Endothelial cell (in vitro differentiated cells): ENCODE results near the gene MCTP1. TPM values are rescaled to one million over a fixed set of nuclear protein-coding genes. Genes with fewer than 3 reads are reported as not detected.
"Not testable (repeated sequence)": the region's sequence is repeated elsewhere in the genome, so short reads cannot be mapped to it uniquely, and the experiment has no call there.

Source experiments
- DNase-seq: peaks from one replicate; pipeline ENCODE4 v3.0.0; 2021; ENCODE audit warnings: low spot score
- H3K27ac Mint-ChIP-seq: one replicate; pipeline ENCODE4 v1.8.0; 2021; ENCODE audit warnings: mixed read lengths, inconsistent platforms; ENCODE audit not compliant: unreplicated experiment
- H3K27me3 Mint-ChIP-seq: one replicate; pipeline ENCODE4 v1.8.0; 2021; ENCODE audit warnings: mild to moderate bottlenecking, moderate library complexity, mixed read lengths, inconsistent platforms; ENCODE audit not compliant: unreplicated experiment
- H3K36me3 Mint-ChIP-seq: one replicate; pipeline ENCODE4 v1.8.0; 2021; ENCODE audit warnings: mild to moderate bottlenecking, low read depth, mixed read lengths, inconsistent platforms; ENCODE audit not compliant: unreplicated experiment
- H3K4me1 Mint-ChIP-seq: one replicate; pipeline ENCODE4 v1.8.0; 2021; ENCODE audit warnings: mild to moderate bottlenecking, mixed read lengths, inconsistent platforms; ENCODE audit not compliant: unreplicated experiment
- H3K4me3 Mint-ChIP-seq: one replicate; pipeline ENCODE4 v1.8.0; 2021; ENCODE audit warnings: mild to moderate bottlenecking, mixed read lengths, inconsistent platforms; ENCODE audit not compliant: unreplicated experiment
- H3K9me3 Mint-ChIP-seq: one replicate; pipeline ENCODE4 v1.8.0; 2021; ENCODE audit warnings: mixed read lengths, inconsistent platforms; ENCODE audit not compliant: unreplicated experiment
- CTCF ChIP-seq: fragments of 200-600 bp; sonication (generic); IDR thresholded peaks from one replicate; pipeline ENCODE4 v1.5.0; 2021; ENCODE audit warnings: antibody characterized with exemption; ENCODE audit not compliant: unreplicated experiment
- total RNA-seq: library from RNA; stranded (reverse); fragmentation: NEBNext Ultra II Directional; extraction: Animal tissue kit (Norgen Biotek cat#: 25700); gene quantifications from one replicate; pipeline ENCODE4 v1.2.1, GENCODE V29; 2021; ENCODE audit not compliant: unreplicated experiment

Gene MCTP1
- total RNA-seq, 1 donor from 2014 or later = 2.2 TPM

GRCh38 chr5:95152131-95152530 is 132.8 kb downstream of the MCTP1 start:
- peaks cover 3% of the 10 kb centered on the region for H3K27me3 Mint-ChIP-seq
- TF ChIP-seq CTCF = no peak
- no peak for DNase-seq
- no peaks in the 10 kb centered on the region for H3K9me3 Mint-ChIP-seq
- H3K36me3 Mint-ChIP-seq = no peaks in the 10 kb centered on the region
- H3K4me3 Mint-ChIP-seq = no peak overlapping the region
- no peak overlapping the region for H3K27ac Mint-ChIP-seq
- H3K4me1 Mint-ChIP-seq = peaks cover 5% of the 10 kb centered on the region

GRCh38 chr5:95151694-95152093 is 133.2 kb downstream of the MCTP1 start:
- TF ChIP-seq CTCF = no peak
- peaks cover 5% of the 10 kb centered on the region for H3K4me1 Mint-ChIP-seq
- H3K27me3 Mint-ChIP-seq = peaks cover 3% of the 10 kb centered on the region
- H3K36me3 Mint-ChIP-seq = no peaks in the 10 kb centered on the region
- no peaks in the 10 kb centered on the region for H3K9me3 Mint-ChIP-seq
- DNase-seq = no peak
- H3K4me3 Mint-ChIP-seq = no peak overlapping the region
- no peak overlapping the region for H3K27ac Mint-ChIP-seq

DNA sequence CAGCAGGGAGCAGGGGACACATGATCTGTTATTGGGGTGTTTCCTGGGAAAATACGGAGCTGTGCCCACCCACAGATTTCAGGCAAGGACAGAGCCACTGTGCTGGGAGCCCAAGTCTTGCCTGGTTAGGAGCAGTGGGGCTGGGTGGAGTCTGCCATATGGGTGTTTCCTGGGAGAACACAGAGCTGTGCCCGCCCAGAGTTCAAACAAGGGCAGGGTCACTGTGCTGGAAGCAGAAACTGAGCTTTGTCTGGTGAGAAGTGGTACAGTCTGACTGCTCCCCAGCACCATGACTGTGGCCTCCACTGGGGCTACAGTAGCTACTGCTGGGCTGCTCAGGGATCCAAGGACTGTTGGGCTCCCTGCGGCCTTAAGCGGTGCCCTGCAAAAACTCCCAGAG is 135.5 kb downstream of the MCTP1 start:
- peaks cover 3% of the 10 kb centered on the region for H3K27me3 Mint-ChIP-seq
- TF ChIP-seq CTCF = no peak

GRCh38 chr5:95148453-95148852 is 136.4 kb downstream of the MCTP1 start:
- TF ChIP-seq CTCF = no peak
- no peaks in the 10 kb centered on the region for H3K9me3 Mint-ChIP-seq
- H3K4me3 Mint-ChIP-seq = no peak overlapping the region
- H3K27ac Mint-ChIP-seq = no peak overlapping the region
- H3K27me3 Mint-ChIP-seq = peaks cover 3% of the 10 kb centered on the region
- DNase-seq = no peak
- no peaks in the 10 kb centered on the region for H3K36me3 Mint-ChIP-seq
- H3K4me1 Mint-ChIP-seq = peaks cover 4% of the 10 kb centered on the region

More for the DNA sequence above, 135.5 kb downstream of the MCTP1 start:
- Mint-ChIP-seq H3K36me3 (no peaks in the 10 kb centered on the region), H3K9me3 (no peaks in the 10 kb centered on the region), H3K4me1 (peaks cover 5% of the 10 kb centered on the region), H3K27ac (no peak overlapping the region), H3K4me3 (no peak overlapping the region)
- no peak for DNase-seq

GRCh38 chr5:95143858-95144257 is 141.0 kb downstream of the MCTP1 start:
- not testable (repeated sequence) for H3K9me3 Mint-ChIP-seq, H3K36me3 Mint-ChIP-seq, DNase-seq, H3K4me1 Mint-ChIP-seq, H3K4me3 Mint-ChIP-seq, H3K27me3 Mint-ChIP-seq, H3K27ac Mint-ChIP-seq

- no peak for TF ChIP-seq CTCF
- H3K4me3 Mint-ChIP-seq = no peak overlapping the region
- H3K36me3 Mint-ChIP-seq = no peaks in the 10 kb centered on the region
- no peaks in the 10 kb centered on the region for H3K9me3 Mint-ChIP-seq
- H3K27ac Mint-ChIP-seq = no peak overlapping the region
- DNase-seq = no peak
- no peaks in the 10 kb centered on the region for H3K27me3 Mint-ChIP-seq
- H3K4me1 Mint-ChIP-seq = no peaks in the 10 kb centered on the region
These were observed 142.7 kb downstream of the MCTP1 start for GRCh38 chr5:95142145-95142544.
